SH-SY5Y (cell line): ENCODE measurements around the gene FRMD4A.

Experiments used
- GATA2 ChIP-seq: IDR thresholded peaks from 2 replicates; pipeline ENCODE4 v1.6.1; 2011; ENCODE audit warnings: mild to moderate bottlenecking, low read depth, low read length
- GATA3 ChIP-seq: IDR thresholded peaks from 2 replicates; pipeline ENCODE4 v1.6.1; 2011; ENCODE audit warnings: low read depth, mild to moderate bottlenecking, low read length, moderate library complexity

DNA sequence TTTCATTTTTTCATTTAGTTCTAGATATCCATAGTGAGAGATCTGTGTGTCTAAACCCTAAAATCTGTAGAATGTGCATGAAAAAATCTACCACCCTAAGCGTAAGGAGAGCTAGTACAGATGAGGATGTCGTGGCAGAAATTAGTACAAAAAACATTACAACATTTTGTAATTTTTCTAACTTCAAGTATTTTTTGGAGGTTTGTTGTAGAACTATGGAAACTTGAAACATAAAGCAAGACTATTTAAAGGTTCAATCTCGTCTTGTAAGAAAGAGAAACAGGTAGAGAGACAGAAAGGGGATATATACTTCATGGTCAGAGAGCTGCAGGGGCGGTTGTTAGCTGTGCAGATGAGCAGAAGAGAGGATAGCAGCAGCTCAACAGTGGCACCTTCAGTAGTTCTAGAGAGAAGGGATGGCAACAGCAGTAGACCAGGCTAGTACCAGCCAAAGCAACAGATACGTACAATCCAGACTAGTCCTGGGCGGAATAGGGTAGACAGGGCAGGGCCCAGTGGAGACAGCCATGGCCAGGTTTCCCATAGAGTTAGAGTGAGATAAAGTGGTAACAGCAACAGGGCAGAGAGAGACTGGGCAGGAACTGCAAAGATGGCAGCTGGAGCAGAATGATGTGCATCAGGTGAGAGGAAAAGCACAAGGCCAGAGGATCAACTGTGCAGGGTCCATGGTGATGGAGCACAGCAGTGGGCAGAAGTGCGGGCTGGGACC is 145.2 kb downstream of the FRMD4A start:
- no peak for TF ChIP-seq GATA3
- no peak for TF ChIP-seq GATA2
